ENCODE measurements around the gene TBC1D30.

DNA sequence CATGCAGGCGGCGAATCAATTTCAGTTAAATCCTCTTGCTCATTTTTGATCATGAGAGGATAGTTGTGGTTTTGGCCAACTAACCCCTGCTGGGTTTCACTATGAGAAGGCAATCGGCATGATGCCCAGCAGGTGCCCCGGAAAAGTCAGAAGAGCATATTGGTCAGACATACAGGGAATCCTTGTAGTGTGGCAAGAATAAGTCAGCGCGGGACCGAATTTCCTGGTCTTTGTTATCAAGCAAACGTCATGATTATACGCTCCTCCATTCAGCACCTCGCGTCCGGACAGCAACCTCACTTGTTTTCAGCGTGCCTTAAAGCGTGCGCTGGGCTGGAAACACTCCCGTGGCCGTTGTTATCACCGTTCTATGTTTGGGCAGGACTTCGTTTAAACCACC lies 1.8 kb downstream of the TBC1D30 start:
- TF ChIP-seq, protein P1, sequence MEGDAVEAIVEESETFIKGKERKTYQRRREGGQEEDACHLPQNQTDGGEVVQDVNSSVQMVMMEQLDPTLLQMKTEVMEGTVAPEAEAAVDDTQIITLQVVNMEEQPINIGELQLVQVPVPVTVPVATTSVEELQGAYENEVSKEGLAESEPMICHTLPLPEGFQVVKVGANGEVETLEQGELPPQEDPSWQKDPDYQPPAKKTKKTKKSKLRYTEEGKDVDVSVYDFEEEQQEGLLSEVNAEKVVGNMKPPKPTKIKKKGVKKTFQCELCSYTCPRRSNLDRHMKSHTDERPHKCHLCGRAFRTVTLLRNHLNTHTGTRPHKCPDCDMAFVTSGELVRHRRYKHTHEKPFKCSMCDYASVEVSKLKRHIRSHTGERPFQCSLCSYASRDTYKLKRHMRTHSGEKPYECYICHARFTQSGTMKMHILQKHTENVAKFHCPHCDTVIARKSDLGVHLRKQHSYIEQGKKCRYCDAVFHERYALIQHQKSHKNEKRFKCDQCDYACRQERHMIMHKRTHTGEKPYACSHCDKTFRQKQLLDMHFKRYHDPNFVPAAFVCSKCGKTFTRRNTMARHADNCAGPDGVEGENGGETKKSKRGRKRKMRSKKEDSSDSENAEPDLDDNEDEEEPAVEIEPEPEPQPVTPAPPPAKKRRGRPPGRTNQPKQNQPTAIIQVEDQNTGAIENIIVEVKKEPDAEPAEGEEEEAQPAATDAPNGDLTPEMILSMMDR (IDR thresholded peaks at IDR 0.05), result no peak
- no peak for TF ChIP-seq POLR2A (IDR thresholded peaks at IDR 0.05)
